ENCODE results near the gene BAIAP2.

GRCh38 chr17:81125573-81126081, 90.7 kb downstream of the BAIAP2 start:
- TF ChIP-seq CTCF (IDR thresholded peaks at IDR 0.05; ENCODE audit: poor library complexity): no peak
- TF ChIP-seq EZH2 (IDR thresholded peaks at IDR 0.05; ENCODE audit: borderline replicate concordance): no peak
- TF ChIP-seq EZH2phosphoT487 (IDR thresholded peaks at IDR 0.05; ENCODE audit: low read depth, severe bottlenecking, unreplicated experiment): no peak

Measured in hepatocyte (in vitro differentiated cells).